Left lung (tissue), 10 donors: Measurements from ENCODE around the gene MRM1. TPM values are rescaled to one million over a fixed set of nuclear protein-coding genes. Genes with fewer than 3 reads are reported as not detected.
"Not testable (repeated sequence)": the region's sequence is repeated elsewhere in the genome, so short reads cannot be mapped to it uniquely, and the experiment has no call there.

Experiments used
- ATAC-seq: fragments of 200-7000 bp; cut with Tn5 transposase; one replicate; pipeline ENCODE4 v1.9.1; 2020; ENCODE audit warnings: moderate library complexity
- DNase-seq, 4 donors: peaks; one replicate each; pipeline ENCODE4 v3.0.0-alpha.2; 2013 to 2020
- H3K27ac ChIP-seq, 2 donors: fragments of 200-600 bp; sonication (generic) in 1 of 2; one replicate each; pipeline versions ENCODE4 v1.5.0 to v1.8.0; 2020 to 2021
- H3K27me3 ChIP-seq, 2 donors: fragments of 200-600 bp; sonication (generic) in 1 of 2; one replicate each; pipeline versions ENCODE4 v1.5.0 to v1.8.0; 2020 to 2021
- H3K36me3 ChIP-seq, 2 donors: fragments of 200-600 bp; sonication (generic) in 1 of 2; one replicate each; pipeline versions ENCODE4 v1.5.0 to v1.8.0; 2020 to 2021
- H3K4me1 ChIP-seq, 2 donors: fragments of 200-600 bp; one replicate each; pipeline ENCODE4 v1.8.0; 2021
- H3K4me3 ChIP-seq, 2 donors: fragments of 200-600 bp; sonication (generic) in 1 of 2; one replicate each; pipeline versions ENCODE4 v1.5.0 to v1.8.0; 2020 to 2021; ENCODE audit warnings: mild to moderate bottlenecking in 1 of 2
- H3K9me3 ChIP-seq, 2 donors: fragments of 200-600 bp; sonication (generic) in 1 of 2; one replicate each; pipeline versions ENCODE4 v1.5.0 to v1.8.0; 2020 to 2021
- intact Hi-C, 2 donors: fragments of 100-400 bp; cut with DNase I; formaldehyde crosslinking; loops; one replicate each; pipeline versions ENCODE4 v1.11.2 to v1.14.2; 2022
- polyA plus RNA-seq, 6 donors: library from polyadenylated mRNA; unstranded; fragments of 120-200 nt; gene quantifications; one replicate each; pipeline ENCODE4 v1.2.1, GENCODE V29; 2013; ENCODE audit not compliant: insufficient read length in 6 of 6
- total RNA-seq, 2 donors: library from RNA; stranded (reverse); fragmentation: NEBNext Ultra II Directional; extraction: Animal tissue kit (Norgen Biotek cat#: 25700); gene quantifications; one replicate each; pipeline ENCODE4 v1.2.1, GENCODE V29; 2021
- TF ChIP-seq, protein P1 (sequence below), 2 donors: fragments of 200-600 bp; sonication (generic) in 1 of 2; IDR thresholded peaks; one replicate each; pipeline versions ENCODE4 v1.5.0 to v1.8.0; 2021; ENCODE audit warnings: antibody characterized with exemption in 2 of 2
- donor health status: DM: no; HTN: yes; CAD: no.
- donor health status: DM: no; HTN: no; CAD: no.

MRM1 gene
- total and polyA plus RNA-seq, 8 donors, result 3.1 to 6.4 (median 4.8) TPM

DNA sequence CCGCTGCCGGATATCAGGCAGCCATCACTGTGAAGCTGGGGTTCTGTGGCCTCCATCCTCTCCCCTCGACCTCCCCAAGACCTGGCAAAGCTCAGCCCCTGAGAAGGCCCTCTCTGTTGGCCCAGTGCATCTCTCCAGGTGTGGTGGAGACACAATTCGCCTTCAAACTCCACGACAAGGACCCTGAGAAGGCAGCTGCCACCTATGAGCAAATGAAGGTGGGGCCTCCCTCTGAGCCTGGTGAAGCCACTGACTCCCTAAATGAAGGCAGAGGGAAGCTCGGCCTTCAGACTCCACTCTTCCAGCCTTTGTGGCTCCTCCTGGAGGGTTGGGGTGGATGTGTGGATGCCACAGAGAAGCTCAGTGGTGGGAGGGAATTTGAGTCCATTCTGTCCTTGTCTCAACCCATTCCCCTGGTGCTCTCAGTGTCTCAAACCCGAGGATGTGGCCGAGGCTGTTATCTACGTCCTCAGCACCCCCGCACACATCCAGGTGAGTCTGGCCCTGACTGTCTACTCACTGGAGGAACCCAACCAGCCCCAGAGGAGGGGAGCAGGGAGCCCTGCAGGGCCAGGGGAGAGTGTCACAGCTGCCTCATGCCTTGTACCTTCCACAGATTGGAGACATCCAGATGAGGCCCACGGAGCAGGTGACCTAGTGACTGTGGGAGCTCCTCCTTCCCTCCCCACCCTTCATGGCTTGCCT lies 1.7 kb upstream of the MRM1 start:
- Histone ChIP-seq H3K27ac (no peak overlapping the region), H3K27me3 (no peaks in the 10 kb centered on the region), H3K4me3 (no peak overlapping the region), H3K36me3 (no peaks in the 10 kb centered on the region), H3K9me3 (no peaks in the 10 kb centered on the region), H3K4me1 (peaks cover 15 to 39% of the 10 kb centered on the region in 2 donors)
- no peak for DNase-seq
- intact Hi-C loops, result loop anchor here in 1 of 2 donors (10.0 kb wide), 1 partner anchor 65 kb away; the partner anchor contains the start of genes MYO19 and PIGW
- TF ChIP-seq, protein P1, sequence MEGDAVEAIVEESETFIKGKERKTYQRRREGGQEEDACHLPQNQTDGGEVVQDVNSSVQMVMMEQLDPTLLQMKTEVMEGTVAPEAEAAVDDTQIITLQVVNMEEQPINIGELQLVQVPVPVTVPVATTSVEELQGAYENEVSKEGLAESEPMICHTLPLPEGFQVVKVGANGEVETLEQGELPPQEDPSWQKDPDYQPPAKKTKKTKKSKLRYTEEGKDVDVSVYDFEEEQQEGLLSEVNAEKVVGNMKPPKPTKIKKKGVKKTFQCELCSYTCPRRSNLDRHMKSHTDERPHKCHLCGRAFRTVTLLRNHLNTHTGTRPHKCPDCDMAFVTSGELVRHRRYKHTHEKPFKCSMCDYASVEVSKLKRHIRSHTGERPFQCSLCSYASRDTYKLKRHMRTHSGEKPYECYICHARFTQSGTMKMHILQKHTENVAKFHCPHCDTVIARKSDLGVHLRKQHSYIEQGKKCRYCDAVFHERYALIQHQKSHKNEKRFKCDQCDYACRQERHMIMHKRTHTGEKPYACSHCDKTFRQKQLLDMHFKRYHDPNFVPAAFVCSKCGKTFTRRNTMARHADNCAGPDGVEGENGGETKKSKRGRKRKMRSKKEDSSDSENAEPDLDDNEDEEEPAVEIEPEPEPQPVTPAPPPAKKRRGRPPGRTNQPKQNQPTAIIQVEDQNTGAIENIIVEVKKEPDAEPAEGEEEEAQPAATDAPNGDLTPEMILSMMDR (IDR thresholded peaks at IDR 0.05), result no peak
- no peak for ATAC-seq

DNA sequence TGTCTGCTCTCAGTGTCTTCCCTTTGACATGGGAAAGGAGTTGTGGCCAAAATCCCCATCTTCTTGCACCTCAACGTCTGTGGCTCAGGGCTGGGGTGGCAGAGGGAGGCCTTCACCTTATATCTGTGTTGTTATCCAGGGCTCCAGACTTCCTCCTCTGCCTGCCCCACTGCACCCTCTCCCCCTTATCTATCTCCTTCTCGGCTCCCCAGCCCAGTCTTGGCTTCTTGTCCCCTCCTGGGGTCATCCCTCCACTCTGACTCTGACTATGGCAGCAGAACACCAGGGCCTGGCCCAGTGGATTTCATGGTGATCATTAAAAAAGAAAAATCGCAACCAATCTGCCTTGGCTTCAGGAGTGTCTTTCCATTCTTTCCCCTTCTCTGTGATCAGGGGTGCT lies 918 bp upstream of the MRM1 start:
- Histone ChIP-seq H3K4me3 (peak overlapping the region; percentile 95 to 99), H3K4me1 (peaks cover 15 to 41% of the 10 kb centered on the region in 2 donors), H3K27ac (peak overlapping the region; percentile 73 to 78), H3K27me3 (no peaks in the 10 kb centered on the region), H3K9me3 (no peaks in the 10 kb centered on the region), H3K36me3 (no peaks in the 10 kb centered on the region)
- intact Hi-C loops, result no loop called here
- ATAC-seq (no peak), DNase-seq (no peak)
- TF ChIP-seq, protein P1 (IDR thresholded peaks at IDR 0.05), result no peak

DNA sequence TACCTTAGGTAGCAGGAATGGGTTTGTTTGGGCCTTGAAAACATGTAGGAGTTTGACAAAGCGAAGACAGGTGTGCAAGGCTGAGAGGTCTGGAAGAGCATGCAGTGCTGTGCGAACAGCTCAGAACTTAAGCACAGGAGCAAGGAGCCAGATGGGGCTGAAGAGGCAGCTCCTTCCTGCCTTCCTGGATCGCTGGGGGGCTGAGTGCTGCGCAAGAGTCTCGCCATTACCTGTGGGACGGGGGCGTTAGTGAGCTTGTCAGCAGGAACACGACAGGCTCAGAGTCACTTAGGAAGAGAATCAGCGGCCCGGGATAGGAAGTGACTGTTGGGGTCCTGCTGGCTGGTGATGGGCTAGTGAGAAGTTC lies 464 bp upstream of the MRM1 start:
- TF ChIP-seq, protein P1 (IDR thresholded peaks at IDR 0.05), result no peak
- Histone ChIP-seq H3K27ac (peak overlapping the region; percentile 73 to 78), H3K4me3 (peak overlapping the region; percentile 95 to 99), H3K4me1 (peaks cover 15 to 41% of the 10 kb centered on the region in 2 donors), H3K36me3 (no peaks in the 10 kb centered on the region), H3K9me3 (no peaks in the 10 kb centered on the region), H3K27me3 (no peaks in the 10 kb centered on the region)
- DNase-seq (no peak), ATAC-seq (peak; percentile 20)
- intact Hi-C loops, result no loop called here

DNA sequence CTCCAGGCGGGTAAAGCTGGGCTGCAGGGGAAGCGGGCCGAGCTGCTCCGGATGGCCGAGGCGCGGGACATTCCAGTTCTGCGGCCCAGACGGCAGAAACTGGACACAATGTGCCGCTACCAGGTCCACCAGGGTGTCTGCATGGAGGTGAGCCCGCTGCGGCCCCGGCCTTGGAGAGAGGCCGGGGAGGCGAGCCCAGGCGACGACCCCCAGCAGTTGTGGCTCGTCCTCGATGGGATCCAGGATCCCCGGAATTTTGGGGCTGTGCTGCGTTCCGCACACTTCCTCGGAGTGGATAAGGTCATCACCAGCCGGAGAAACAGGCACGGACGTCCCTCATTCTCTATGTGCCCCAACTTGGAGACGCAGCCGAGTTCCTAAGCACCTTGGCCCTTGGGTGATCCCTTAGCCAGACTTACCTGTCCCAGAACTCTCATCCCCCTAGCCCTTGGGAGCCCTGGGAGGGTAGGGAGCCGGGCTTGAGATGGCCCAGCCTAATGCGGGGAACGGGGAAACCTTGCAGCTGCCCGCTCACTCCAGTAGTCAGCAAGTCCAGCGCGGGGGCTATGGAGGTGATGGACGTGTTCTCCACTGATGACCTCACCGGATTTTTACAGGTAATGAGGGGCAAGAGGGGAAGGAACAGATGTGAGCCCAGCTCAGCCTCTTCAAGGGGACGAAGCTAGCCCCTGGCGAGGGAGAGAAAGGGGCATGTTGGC lies 806 bp downstream of the MRM1 start:
- Histone ChIP-seq H3K27me3 (no peaks in the 10 kb centered on the region), H3K9me3 (no peaks in the 10 kb centered on the region), H3K4me3 (peak overlapping the region; percentile 95 to 99), H3K4me1 (peaks cover 15 to 41% of the 10 kb centered on the region in 2 donors), H3K27ac (peak overlapping the region in 1 of 2 donors; percentile 78), H3K36me3 (no peaks in the 10 kb centered on the region)
- DNase-seq, result no peak
- TF ChIP-seq, protein P1 (IDR thresholded peaks at IDR 0.05), result no peak
- intact Hi-C loops, result no loop called here
- ATAC-seq, result peak; percentile 46

DNA sequence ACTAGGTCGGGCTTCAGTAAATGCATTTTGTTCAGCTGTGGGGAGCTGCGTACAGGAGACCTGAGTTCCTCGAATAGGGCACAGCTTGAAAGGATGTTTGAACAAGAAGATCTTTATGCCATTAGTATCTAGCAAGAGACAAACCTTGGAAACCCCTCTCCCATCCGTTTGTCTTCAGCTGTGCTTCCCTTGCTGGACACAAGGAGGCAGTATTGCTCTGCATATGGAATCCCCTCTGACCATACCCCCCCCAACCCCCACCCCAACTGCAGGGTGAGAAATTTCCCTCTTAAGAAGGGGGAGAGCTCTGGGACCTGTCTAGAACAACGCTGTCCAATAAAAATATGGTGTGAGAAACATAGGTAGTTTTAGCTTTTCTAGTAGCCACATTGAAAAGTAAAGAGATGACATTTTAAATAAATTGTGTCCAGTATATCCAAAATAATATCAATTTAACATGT lies 1.6 kb downstream of the MRM1 start:
- Histone ChIP-seq H3K4me3 (peak overlapping the region; percentile 95 to 99), H3K9me3 (no peaks in the 10 kb centered on the region), H3K27me3 (no peaks in the 10 kb centered on the region), H3K36me3 (no peaks in the 10 kb centered on the region), H3K27ac (no peak overlapping the region), H3K4me1 (peaks cover 15 to 41% of the 10 kb centered on the region in 2 donors)
- TF ChIP-seq, protein P1 (IDR thresholded peaks at IDR 0.05), result peak; percentile 66 to 78
- intact Hi-C loops, result no loop called here
- DNase-seq, result peak in 1 of 4 donors; percentile 55
- peak; percentile 33 for ATAC-seq

DNA sequence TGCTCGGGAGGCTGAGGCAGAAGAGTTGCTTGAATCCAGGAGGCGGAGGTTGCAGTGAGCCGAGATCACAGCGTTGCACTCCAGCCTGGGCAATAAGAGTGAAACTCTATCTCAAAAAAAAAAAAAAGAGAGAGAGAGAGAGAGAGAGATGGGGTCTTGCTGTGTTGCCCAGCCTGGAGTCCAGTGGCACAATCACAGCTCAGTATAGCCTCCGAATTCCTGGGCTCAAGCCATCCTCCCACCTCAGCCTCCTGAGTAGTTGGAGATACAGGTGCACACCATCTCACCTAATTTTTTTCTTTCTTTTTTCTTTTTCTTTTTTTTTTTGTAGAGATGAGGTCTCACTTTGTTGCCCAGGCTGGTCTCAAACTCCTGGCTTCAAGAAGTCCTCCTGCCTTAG lies 3.6 kb downstream of the MRM1 start:
- H3K4me1 ChIP-seq, result peaks cover 15 to 54% of the 10 kb centered on the region in 2 donors
- DNase-seq, result peak in 1 of 4 donors; percentile 3
- H3K27me3 ChIP-seq, intact Hi-C loops, H3K36me3 ChIP-seq, H3K27ac ChIP-seq, H3K4me3 ChIP-seq, H3K9me3 ChIP-seq, ATAC-seq: not testable (repeated sequence)
